Measurements from ENCODE around the gene C10orf105.

GRCh38 chr10:71677261-71677660, 42.3 kb downstream of the C10orf105 start:
- TF ChIP-seq CTCF (conservative IDR thresholded peaks at IDR 0.05; ENCODE audit: low read length) = no peak
- no peak for TF ChIP-seq EZH2phosphoT487 (IDR thresholded peaks at IDR 0.05; ENCODE audit: borderline replicate concordance, low read depth, low read length)

Data from OCI-LY7 (cell line).